CD14-positive monocyte (primary cell): ENCODE data around the gene CALML4. TPM values are rescaled to one million over a fixed set of nuclear protein-coding genes. Genes with fewer than 3 reads are reported as not detected.
A peak's percentile ranks its signal among the peaks of the same experiment; 100 is the strongest.

ENCODE experiments used
- DNase-seq, 3 donors: peaks; one replicate each; pipeline ENCODE4 v3.0.0-alpha.2; 2011 to 2022
- H2AFZ ChIP-seq: 2 replicates; pipeline ENCODE4 v1.6.0; 2012; ENCODE audit warnings: mild to moderate bottlenecking, low read depth, low read length, inconsistent platforms; ENCODE audit not compliant: insufficient read depth, poor library complexity, severe bottlenecking
- H3K27ac ChIP-seq, 2 donors: 1 replicate in 1 of 2; 2 replicates in 1 of 2; pipeline ENCODE4 v1.5.1; 2012 to 2013; ENCODE audit warnings: low read length in 2 of 2, control low read depth in 1 of 2, inconsistent platforms in 1 of 2, low read depth in 1 of 2, mild to moderate bottlenecking in 1 of 2
- H3K27me3 ChIP-seq, 2 donors: one replicate each; pipeline versions ENCODE4 v1.6.0 to v1.6.1; 2011 to 2013; ENCODE audit warnings: low read length in 2 of 2; ENCODE audit not compliant: control insufficient read depth in 2 of 2, insufficient read depth in 2 of 2
- H3K36me3 ChIP-seq, 2 donors: replicated peaks in 1 of 2; 1 replicate in 1 of 2; 2 replicates in 1 of 2; pipeline versions ENCODE4 v1.5.1 to v1.6.1; 2012 to 2013; ENCODE audit warnings: low read length in 2 of 2, control low read depth in 1 of 2, inconsistent platforms in 1 of 2, mild to moderate bottlenecking in 1 of 2; ENCODE audit not compliant: insufficient read depth in 2 of 2, control insufficient read depth in 1 of 2
- H3K4me1 ChIP-seq, 2 donors: 1 replicate in 1 of 2; 2 replicates in 1 of 2; pipeline versions ENCODE4 v1.5.1 to v1.6.1; 2012 to 2013; ENCODE audit warnings: low read length in 2 of 2, control low read depth in 1 of 2, inconsistent platforms in 1 of 2, mild to moderate bottlenecking in 1 of 2, moderate library complexity in 1 of 2; ENCODE audit not compliant: insufficient read depth in 2 of 2, control insufficient read depth in 1 of 2
- H3K4me2 ChIP-seq: replicated peaks from 2 replicates; pipeline ENCODE3; 2012; ENCODE audit warnings: low read length, moderate library complexity, mild to moderate bottlenecking; ENCODE audit not compliant: poor library complexity, severe bottlenecking; ENCODE audit errors: extremely low read depth
- H3K4me3 ChIP-seq, 3 experiments: fragments of 200-600 bp in 1 of 3; sonication (generic) in 1 of 3; replicated peaks in 1 of 3; 1 replicate in 2 of 3; 2 replicates in 1 of 3; pipeline ENCODE4 v1.5.1; 2011 to 2013; ENCODE audit warnings: low read length in 3 of 3, mild to moderate bottlenecking in 3 of 3, control low read depth in 2 of 3, low read depth in 2 of 3, inconsistent platforms in 1 of 3, moderate library complexity in 1 of 3
- H3K79me2 ChIP-seq: 2 replicates; pipeline ENCODE4 v1.6.0; 2012; ENCODE audit warnings: mild to moderate bottlenecking, control low read depth, inconsistent platforms, low read length, moderate library complexity; ENCODE audit not compliant: insufficient read depth
- H3K9ac ChIP-seq: 2 replicates; pipeline ENCODE4 v1.6.0; 2017; ENCODE audit warnings: low read length, mild to moderate bottlenecking; ENCODE audit not compliant: insufficient read depth, poor library complexity, severe bottlenecking
- H3K9me3 ChIP-seq, 2 donors: replicated peaks in 1 of 2; 1 replicate in 1 of 2; 2 replicates in 1 of 2; pipeline versions ENCODE4 v1.5.1 to v1.6.1; 2012 to 2013; ENCODE audit warnings: low read length in 2 of 2, control low read depth in 1 of 2; ENCODE audit not compliant: control insufficient read depth in 1 of 2, insufficient read depth in 1 of 2
- H4K20me1 ChIP-seq: 2 replicates; pipeline ENCODE4 v1.6.0; 2012; ENCODE audit warnings: mild to moderate bottlenecking, low read length, control low read depth, moderate library complexity; ENCODE audit not compliant: insufficient read depth
- H3K27ac Mint-ChIP-seq, 7 donors: one replicate each; pipeline ENCODE4 v1.8.0; 2020; ENCODE audit warnings: mild to moderate bottlenecking in 7 of 7, mixed read lengths in 7 of 7, moderate library complexity in 6 of 7, inconsistent platforms in 2 of 7
- H3K27me3 Mint-ChIP-seq, 3 donors: one replicate each; pipeline ENCODE4 v1.8.0; 2021 to 2022; ENCODE audit warnings: low read depth in 3 of 3, mild to moderate bottlenecking in 3 of 3, mixed read lengths in 3 of 3, moderate library complexity in 3 of 3, inconsistent platforms in 1 of 3
- H3K36me3 Mint-ChIP-seq, 2 donors: one replicate each; pipeline ENCODE4 v1.8.0; 2020; ENCODE audit warnings: mixed read lengths in 2 of 2, inconsistent platforms in 1 of 2, mild to moderate bottlenecking in 1 of 2
- H3K4me1 Mint-ChIP-seq: one replicate; pipeline ENCODE4 v1.8.0; 2020; ENCODE audit warnings: mild to moderate bottlenecking, mixed read lengths
- H3K4me3 Mint-ChIP-seq, 2 donors: one replicate each; pipeline ENCODE4 v1.8.0; 2020; ENCODE audit warnings: mild to moderate bottlenecking in 2 of 2, mixed read lengths in 2 of 2, moderate library complexity in 1 of 2
- H3K9me3 Mint-ChIP-seq, 7 donors: one replicate each; pipeline ENCODE4 v1.8.0; 2020 to 2022; ENCODE audit warnings: mixed read lengths in 7 of 7, mild to moderate bottlenecking in 6 of 7, moderate library complexity in 6 of 7, inconsistent platforms in 2 of 7
- CTCF ChIP-seq: fragments of 200-600 bp; IDR thresholded peaks from one replicate; pipeline ENCODE4 v1.8.0; 2022; ENCODE audit warnings: antibody characterized with exemption, mild to moderate bottlenecking
- whole genome bisulfite sequencing: methylation state at CpG from one replicate; pipeline ENCODE4 v1.1.5; 2013; ENCODE audit warnings: missing lambda C conversion rate; ENCODE audit not compliant: insufficient coverage; 5-methylcytosine and 5-hydroxymethylcytosine counted together
- intact Hi-C, 2 donors: fragments of 100-400 bp; cut with micrococcal nuclease; formaldehyde crosslinking; loops; one replicate each; pipeline versions ENCODE4 v1.15.0 to v1.15.1; 2023
- polyA plus RNA-seq, 3 donors: library from polyadenylated mRNA; depleted of rRNA in 1 of 3; unstranded in 2 of 3; stranded (reverse) in 1 of 3; fragments of 300-500 nt in 2 of 3; fragments of >200 nt in 1 of 3; fragmentation: Illumina TruSeq in 2 of 3; gene quantifications; 1 replicate in 2 of 3; 2 replicates in 1 of 3; pipeline ENCODE4 v1.2.3, GENCODE V29; 2012 to 2021

CALML4 gene
- polyA plus RNA-seq, 3 donors, result 24.3 to 44.5 (median 38.8) TPM

- Mint-ChIP-seq H3K27ac (peak overlapping the region in 5 of 7 donors; percentile 13 to 83 (median 43)), H3K27me3 (peaks cover 0 to 2% (median 0%) of the 10 kb centered on the region in 3 donors), H3K4me3 (peak overlapping the region in 1 of 2 donors; percentile 57), H3K36me3 (peaks cover 2 to 3% of the 10 kb centered on the region in 2 donors), H3K4me1 (peaks cover 18% of the 10 kb centered on the region), H3K9me3 (peaks cover 7 to 12% (median 9%) of the 10 kb centered on the region in 7 donors)
- Histone ChIP-seq H4K20me1 (no peaks in the 10 kb centered on the region), H2AFZ (no peak overlapping the region), H3K9ac (no peak overlapping the region), H3K36me3 (no peaks in the 10 kb centered on the region), H3K4me3 (peak overlapping the region in 1 of 3 experiments; percentile 44), H3K9me3 (peaks cover 8 to 9% of the 10 kb centered on the region in 2 donors), H3K79me2 (no peaks in the 10 kb centered on the region), H3K4me1 (peaks cover 16 to 19% of the 10 kb centered on the region in 2 donors), H3K4me2 (peak overlapping the region; percentile 56), H3K27ac (no peak overlapping the region), H3K27me3 (no peaks in the 10 kb centered on the region)
- no CpG with 5 or more reads among the region's 3 CpGs for WGBS
- DNase-seq, result peak; percentile 50 to 82 (median 78)
- no peak for TF ChIP-seq CTCF
- intact Hi-C loops, result no loop called here
These were observed 44.1 kb upstream of the CALML4 start for GRCh38 chr15:68249058-68249713.

- no peak for TF ChIP-seq CTCF
- Histone ChIP-seq H3K27ac (no peak overlapping the region), H3K9me3 (peaks cover 10 to 17% of the 10 kb centered on the region in 2 donors), H3K4me2 (no peak overlapping the region), H3K9ac (no peak overlapping the region), H3K27me3 (no peaks in the 10 kb centered on the region), H2AFZ (no peak overlapping the region), H3K4me1 (peaks cover 9 to 12% of the 10 kb centered on the region in 2 donors), H3K4me3 (no peak overlapping the region), H3K36me3 (no peaks in the 10 kb centered on the region), H3K79me2 (no peaks in the 10 kb centered on the region), H4K20me1 (no peaks in the 10 kb centered on the region)
- Mint-ChIP-seq H3K4me1 (peaks cover 9% of the 10 kb centered on the region), H3K27ac (no peak overlapping the region), H3K9me3 (peaks cover 11 to 27% (median 21%) of the 10 kb centered on the region in 7 donors), H3K36me3 (peaks cover 3% of the 10 kb centered on the region in 2 donors), H3K27me3 (peaks cover 0 to 2% (median 2%) of the 10 kb centered on the region in 3 donors), H3K4me3 (no peak overlapping the region)
- no peak for DNase-seq
- no CpG with 5 or more reads among the region's 1 CpG for WGBS
- intact Hi-C loops, result no loop called here
These were observed 39.1 kb upstream of the CALML4 start for GRCh38 chr15:68244235-68244634.
